Suprapubic skin (tissue), 4 donors: ENCODE measurements around the gene LPCAT3.

Experiments
- CTCF ChIP-seq, 2 donors: fragments of 200-600 bp in 1 of 2; fragments of 450-650 bp in 1 of 2; sonication (generic) in 1 of 2; IDR thresholded peaks; one replicate each; pipeline ENCODE4 v1.5.1; 2016 to 2019; ENCODE audit warnings: antibody characterized with exemption in 2 of 2, mild to moderate bottlenecking in 1 of 2, moderate library complexity in 1 of 2
- EP300 ChIP-seq: sonication (generic); formaldehyde crosslinking; IDR thresholded peaks from one replicate; pipeline ENCODE4 v1.6.1; 2017; ENCODE audit warnings: antibody characterized with exemption
- POLR2A ChIP-seq, 2 donors: fragments of 450-650 bp; IDR thresholded peaks; one replicate each; pipeline ENCODE4 v1.6.1; 2017; ENCODE audit warnings: antibody characterized with exemption in 2 of 2, mild to moderate bottlenecking in 2 of 2, moderate library complexity in 2 of 2
- POLR2AphosphoS5 ChIP-seq, 3 donors: sonication (generic); formaldehyde crosslinking; IDR thresholded peaks; one replicate each; pipeline ENCODE4 v1.6.1; 2017; ENCODE audit warnings: antibody characterized with exemption in 3 of 3

GRCh38 chr12:7061138-7061537 lies 42.9 kb upstream of the LPCAT3 start:
- TF ChIP-seq CTCF (IDR thresholded peaks at IDR 0.05) (no peak), POLR2A (IDR thresholded peaks at IDR 0.05) (no peak), POLR2AphosphoS5 (IDR thresholded peaks at IDR 0.05) (no peak), EP300 (no peak)
